NT2/D1 (cell line): ENCODE data around the gene CD248.

Experiments used
- DNase-seq: peaks from one replicate; pipeline ENCODE4 v3.0.0-alpha.2; 2011; ENCODE audit warnings: low read depth, low spot score
- H3K27me3 ChIP-seq: 2 replicates; pipeline ENCODE4 v1.6.0; 2011; ENCODE audit warnings: mild to moderate bottlenecking; ENCODE audit not compliant: insufficient read length, insufficient read depth
- H3K36me3 ChIP-seq: 2 replicates; pipeline ENCODE4 v1.6.1; 2011; ENCODE audit warnings: mild to moderate bottlenecking, low read length, mixed read lengths; ENCODE audit not compliant: insufficient read depth, insufficient read length
- H3K4me1 ChIP-seq: 2 replicates; pipeline ENCODE4 v1.5.1; 2011; ENCODE audit not compliant: insufficient read depth, insufficient read length
- H3K4me3 ChIP-seq: 2 replicates; pipeline ENCODE4 v1.5.1; 2011; ENCODE audit warnings: low read depth; ENCODE audit not compliant: insufficient read length
- H3K9ac ChIP-seq: 2 replicates; pipeline ENCODE4 v1.6.0; 2011; ENCODE audit warnings: low read depth; ENCODE audit not compliant: insufficient read length
- H3K9me3 ChIP-seq: 2 replicates; pipeline ENCODE4 v1.5.1; 2011; ENCODE audit warnings: mild to moderate bottlenecking, low read length; ENCODE audit not compliant: insufficient read depth
- SUZ12 ChIP-seq: IDR thresholded peaks from 2 replicates; pipeline ENCODE4 v1.6.1; 2011; ENCODE audit not compliant: insufficient read length, insufficient read depth; ENCODE audit errors: extremely low read depth
- YY1 ChIP-seq: IDR thresholded peaks from 2 replicates; pipeline ENCODE4 v1.6.1; 2011; ENCODE audit not compliant: insufficient read length, insufficient read depth
- ZNF274 ChIP-seq: IDR thresholded peaks from 2 replicates; pipeline ENCODE4 v1.6.1; 2011; ENCODE audit warnings: mild to moderate bottlenecking, low read depth, low read length

The CD248 gene

DNA sequence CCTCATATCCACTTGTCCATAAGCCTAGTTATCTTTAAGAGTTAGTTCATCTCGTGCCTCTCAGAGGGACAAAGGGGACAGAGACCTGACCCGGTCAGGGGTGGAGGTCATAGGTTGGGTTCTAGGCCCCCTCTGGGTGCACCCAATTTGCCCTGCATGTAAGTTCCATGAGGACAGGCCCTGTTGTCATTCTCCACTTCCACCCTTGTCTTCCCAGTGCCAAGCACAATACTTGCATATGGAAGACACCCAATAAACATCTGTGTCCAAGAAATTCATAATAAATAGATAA lies 26.6 kb downstream of the CD248 start:
- Histone ChIP-seq H3K4me3 (peak overlapping the region; percentile 90), H3K36me3 (peaks cover 25% of the 10 kb centered on the region), H3K4me1 (peaks cover 24% of the 10 kb centered on the region), H3K9me3 (no peaks in the 10 kb centered on the region), H3K9ac (no peak overlapping the region), H3K27me3 (peaks cover 49% of the 10 kb centered on the region)
- TF ChIP-seq SUZ12: no peak
- TF ChIP-seq ZNF274: no peak
- no peak for TF ChIP-seq YY1
- DNase-seq: no peak

DNA sequence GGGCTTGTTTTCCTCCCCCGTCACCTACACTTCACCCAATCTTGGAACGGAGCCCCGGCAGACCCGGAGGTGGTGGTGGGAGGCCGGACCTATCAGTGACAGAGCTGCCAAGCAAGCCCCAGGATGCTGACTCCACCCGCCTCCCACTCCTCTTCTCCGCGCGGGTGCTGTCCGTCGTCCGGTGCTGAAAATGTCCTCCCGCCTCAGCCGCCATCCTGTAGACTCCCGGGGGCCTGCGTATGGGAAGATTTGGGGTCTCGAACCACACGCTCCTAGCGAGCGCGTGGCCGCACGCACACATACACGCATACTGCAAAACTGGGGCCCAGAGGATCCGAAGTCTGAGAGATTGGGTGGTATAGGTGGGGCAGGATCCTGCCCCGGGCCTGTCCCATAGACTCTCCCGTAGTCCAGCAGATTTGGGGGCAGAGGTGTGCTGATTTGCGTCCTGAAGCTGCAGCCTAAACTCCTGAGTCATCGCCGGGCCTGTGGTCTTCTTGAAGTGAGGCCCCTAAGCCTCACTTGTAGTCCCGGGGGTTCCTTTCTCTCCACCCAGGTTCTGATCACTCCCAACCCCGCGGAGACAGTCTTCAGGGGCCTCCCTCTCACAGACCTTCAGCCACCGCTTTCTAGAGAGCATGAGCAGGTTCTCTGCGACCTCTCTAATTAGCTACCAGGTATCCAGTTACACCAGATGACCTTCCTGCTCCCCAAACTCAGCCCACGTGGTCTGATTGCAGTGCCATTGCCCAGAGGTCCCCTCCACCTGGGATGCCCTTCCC lies 27.1 kb downstream of the CD248 start:
- peak; percentile 72 for DNase-seq
- Histone ChIP-seq H3K9ac (peak overlapping the region; percentile 77), H3K4me1 (peaks cover 24% of the 10 kb centered on the region), H3K27me3 (peaks cover 49% of the 10 kb centered on the region), H3K36me3 (peaks cover 30% of the 10 kb centered on the region), H3K9me3 (no peaks in the 10 kb centered on the region), H3K4me3 (peak overlapping the region; percentile 90)
- TF ChIP-seq SUZ12 (no peak), ZNF274 (no peak), YY1 (no peak)

DNA sequence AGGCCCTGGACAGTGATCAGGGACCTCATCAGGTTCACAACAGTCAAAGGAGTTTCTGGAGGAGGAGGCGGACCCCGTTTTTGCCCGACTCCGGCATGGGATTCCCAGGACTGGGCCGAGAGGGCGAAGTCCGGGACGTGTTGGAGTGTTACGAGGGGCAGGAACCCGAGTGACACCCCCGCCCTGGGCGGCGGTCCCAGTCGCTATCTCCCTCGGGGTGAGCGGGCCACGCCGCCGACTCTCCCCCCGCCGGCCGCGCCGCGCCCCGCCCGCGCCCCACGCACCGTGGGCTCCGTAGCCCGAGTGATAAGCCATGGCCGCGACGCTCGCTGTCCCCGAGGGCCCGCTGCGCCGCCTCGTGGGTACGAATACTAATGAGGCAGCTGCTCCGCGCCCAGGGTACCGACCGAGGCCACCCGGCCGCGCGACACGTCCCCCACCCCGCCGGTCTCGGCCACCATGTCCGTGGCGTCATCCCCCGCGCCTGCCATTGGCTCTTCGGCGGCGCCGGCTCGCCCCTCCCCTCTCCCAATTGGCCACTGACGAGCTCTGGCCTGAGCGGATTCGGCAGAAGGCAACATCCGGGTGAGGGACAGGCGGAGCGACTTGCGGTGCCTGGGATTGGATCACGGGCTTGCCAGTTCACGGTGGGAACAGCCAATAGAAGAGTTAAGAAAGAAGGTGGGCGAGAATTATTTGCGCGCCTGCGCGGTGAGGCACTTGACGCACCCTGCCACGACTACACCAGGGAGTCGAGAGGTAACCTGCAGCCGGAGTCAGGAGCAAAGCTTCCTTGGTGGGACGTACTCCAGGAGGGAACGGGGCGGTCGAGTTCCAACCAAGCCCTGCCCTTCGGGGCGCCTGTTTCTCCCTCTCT lies 27.9 kb downstream of the CD248 start, which contains the start of gene YIF1A:
TSS of gene YIF1A (minus strand) at position 473 of the 877 bp plus-strand sequence. CDS start at position 315, 158 bp downstream.
- peak; percentile 98 for DNase-seq
- H3K9me3 ChIP-seq: no peaks in the 10 kb centered on the region
- peak within 1 kb of the TSS; percentile 90 for H3K4me3 ChIP-seq
- peak within 1 kb of the TSS; percentile 95 for H3K9ac ChIP-seq
- H3K36me3 ChIP-seq: peaks cover 39% of the 10 kb centered on the region
- peaks cover 26% of the 10 kb centered on the region for H3K4me1 ChIP-seq
- H3K27me3 ChIP-seq: peaks cover 43% of the 10 kb centered on the region
- no peak for TF ChIP-seq ZNF274
- TF ChIP-seq YY1: peak; percentile 39
- no peak for TF ChIP-seq SUZ12

DNA sequence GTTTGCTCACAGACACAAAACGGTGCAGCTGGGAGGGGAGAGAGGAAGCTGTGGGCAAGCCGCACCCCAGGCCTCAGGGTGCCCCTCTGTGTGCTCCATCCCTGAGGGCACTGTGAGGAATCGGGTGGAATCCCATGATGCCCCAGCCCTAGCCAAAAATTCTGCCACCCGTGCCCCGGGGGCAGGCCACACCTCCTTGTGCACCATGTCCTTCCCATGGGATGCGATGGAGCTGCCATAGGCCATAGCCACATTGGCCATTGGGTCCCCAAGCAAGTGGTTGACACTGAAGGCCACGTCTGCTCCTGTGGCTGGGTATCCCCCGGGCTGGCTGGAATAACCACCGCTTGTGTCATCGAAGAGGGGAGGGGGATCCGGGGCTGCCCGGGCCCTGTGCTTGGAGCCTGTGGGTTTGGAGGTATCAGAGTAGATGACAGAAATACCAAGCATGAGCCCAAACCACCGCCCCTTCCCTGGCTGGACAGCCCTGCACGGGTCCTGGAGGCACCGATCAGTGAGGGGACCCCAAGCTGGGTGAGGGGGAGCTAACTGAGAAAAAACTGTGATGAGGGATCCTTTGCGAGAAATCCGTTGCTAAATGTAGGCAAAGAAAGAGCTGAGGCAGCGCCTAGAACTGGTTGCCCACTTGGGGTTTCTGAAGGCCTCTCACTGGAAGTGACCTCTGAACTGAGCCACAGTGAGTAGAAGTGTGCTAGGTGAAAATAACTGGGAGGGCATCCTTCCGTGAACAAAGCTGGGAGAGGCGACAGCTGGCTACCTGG lies 28.8 kb downstream of the CD248 start:
- H3K4me3 ChIP-seq: peak overlapping the region; percentile 90
- no peaks in the 10 kb centered on the region for H3K9me3 ChIP-seq
- peaks cover 43% of the 10 kb centered on the region for H3K36me3 ChIP-seq
- peaks cover 35% of the 10 kb centered on the region for H3K27me3 ChIP-seq
- peak overlapping the region; percentile 95 for H3K9ac ChIP-seq
- no peak for DNase-seq
- peaks cover 29% of the 10 kb centered on the region for H3K4me1 ChIP-seq
- no peak for TF ChIP-seq YY1
- no peak for TF ChIP-seq ZNF274
- no peak for TF ChIP-seq SUZ12

DNA sequence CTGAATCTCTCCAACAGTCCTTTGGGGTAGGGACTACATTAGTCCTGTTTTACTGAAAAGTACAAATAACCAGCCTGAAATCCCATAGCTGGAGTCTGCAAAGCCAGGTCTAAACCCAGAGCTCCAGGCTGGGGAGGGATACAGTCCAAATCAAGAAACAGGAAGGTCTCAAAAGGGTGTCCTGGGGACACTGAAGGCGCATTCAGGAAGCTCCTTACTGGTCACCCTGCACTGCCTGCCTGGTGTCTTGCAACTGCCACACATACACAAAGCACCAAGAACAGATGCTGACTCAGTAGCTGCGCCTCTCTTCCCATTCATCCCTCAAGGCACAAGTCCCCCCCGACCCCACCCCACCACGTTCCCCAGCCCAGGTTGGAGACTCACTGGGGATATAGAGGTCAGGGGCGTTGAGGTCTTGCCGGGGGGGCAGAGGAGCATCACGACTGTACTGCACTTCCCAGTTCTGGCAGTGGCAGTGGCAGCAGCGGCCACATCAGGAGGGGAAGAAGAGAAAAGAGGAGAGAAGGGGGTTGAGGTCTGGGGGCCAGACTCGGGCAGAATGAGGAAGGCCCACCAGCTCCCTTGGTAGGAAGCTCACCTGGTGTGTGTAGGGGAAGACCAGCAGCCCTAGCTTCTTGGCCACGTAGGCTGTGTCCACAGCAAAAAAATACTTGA lies 29.5 kb downstream of the CD248 start:
- Histone ChIP-seq H3K27me3 (peaks cover 27% of the 10 kb centered on the region), H3K36me3 (peaks cover 43% of the 10 kb centered on the region), H3K4me3 (no peak overlapping the region), H3K4me1 (peaks cover 28% of the 10 kb centered on the region), H3K9ac (peak overlapping the region; percentile 95), H3K9me3 (no peaks in the 10 kb centered on the region)
- no peak for TF ChIP-seq ZNF274
- no peak for TF ChIP-seq SUZ12
- no peak for TF ChIP-seq YY1
- no peak for DNase-seq

DNA sequence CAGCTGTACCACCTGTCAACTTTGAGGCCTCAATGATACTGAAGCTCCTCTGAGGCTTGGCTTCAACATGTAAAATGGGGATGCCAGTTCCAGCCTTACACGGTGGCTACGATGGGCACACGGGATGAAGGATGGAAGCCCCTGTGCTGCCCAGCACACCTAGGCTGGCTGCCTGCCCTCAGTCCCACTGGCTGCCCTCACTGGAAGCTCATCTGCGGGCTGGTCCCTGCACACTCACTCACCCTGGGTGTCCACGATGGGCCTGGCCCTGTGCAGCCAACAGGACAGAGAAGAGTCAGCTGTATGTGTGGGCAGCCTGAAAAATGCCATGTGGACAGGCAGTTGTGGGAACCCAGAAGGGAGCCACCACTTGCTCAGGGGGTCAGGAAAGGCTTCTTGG lies 30.1 kb downstream of the CD248 start:
- peaks cover 29% of the 10 kb centered on the region for H3K4me1 ChIP-seq
- H3K4me3 ChIP-seq: no peak overlapping the region

More for the DNA sequence above, 30.1 kb downstream of the CD248 start:
- peaks cover 45% of the 10 kb centered on the region for H3K36me3 ChIP-seq
- peaks cover 21% of the 10 kb centered on the region for H3K27me3 ChIP-seq
- no peak for DNase-seq
- no peak overlapping the region for H3K9ac ChIP-seq
- TF ChIP-seq SUZ12: no peak
- TF ChIP-seq YY1: no peak
- TF ChIP-seq ZNF274: no peak
- H3K9me3 ChIP-seq: no peaks in the 10 kb centered on the region
